Astrocyte of the cerebellum (primary cell): ENCODE results near the gene RELB.

Experiments
- DNase-seq: peaks from one replicate; pipeline ENCODE4 v3.0.0-alpha.2; 2011; ENCODE audit warnings: low read depth
- H3K4me3 ChIP-seq: 2 replicates; pipeline ENCODE4 v1.5.1; 2011; ENCODE audit warnings: mild to moderate bottlenecking, low read depth, low read length, moderate library complexity
- CTCF ChIP-seq: IDR thresholded peaks from 2 replicates; pipeline ENCODE4 v1.5.1; 2012; ENCODE audit warnings: low read length, low read depth, moderate library complexity, mild to moderate bottlenecking; ENCODE audit errors: missing control alignments
- in situ Hi-C: cut with HindIII; loops from 2 replicates; pipeline ENCODE4 v1.10.0; 2017; ENCODE audit warnings: low sequenced_read_pairs

Gene RELB

DNA sequence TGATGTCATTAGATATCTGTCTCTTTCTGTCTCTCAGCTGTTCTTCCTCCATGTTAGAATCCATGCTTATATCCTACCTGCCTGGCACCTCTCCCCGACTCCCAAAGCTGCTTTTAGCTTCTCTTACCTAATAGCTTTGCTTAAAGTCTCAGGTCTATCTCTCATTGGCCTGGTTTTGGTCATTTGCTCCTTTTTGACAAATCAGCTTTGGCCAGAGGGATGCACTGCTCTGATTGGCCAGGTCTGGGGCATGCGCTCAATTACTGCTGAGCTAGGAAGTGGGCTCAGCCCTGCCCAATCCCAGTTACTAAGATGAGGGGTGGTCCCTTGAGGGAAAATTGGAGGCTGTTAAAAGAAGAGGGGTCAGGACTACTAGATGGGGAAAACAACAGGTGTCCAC, 26.1 kb downstream of the RELB start:
- H3K4me3 ChIP-seq = no peak overlapping the region
- no peak for DNase-seq
- in situ Hi-C loops = no loop called here
- TF ChIP-seq CTCF = no peak

- no peak overlapping the region for H3K4me3 ChIP-seq
- TF ChIP-seq CTCF = no peak
- in situ Hi-C loops = no loop called here
- no peak for DNase-seq
Measured at GRCh38 chr19:45030825-45031224, 29.6 kb downstream of the RELB start.

- in situ Hi-C loops = no loop called here
- no peak for DNase-seq
- no peak overlapping the region for H3K4me3 ChIP-seq
- TF ChIP-seq CTCF = no peak
Measured at GRCh38 chr19:45032421-45032820, 31.2 kb downstream of the RELB start.

GRCh38 chr19:45035755-45036154, 34.5 kb downstream of the RELB start:
- in situ Hi-C loops = no loop called here
- no peak for DNase-seq
- no peak for TF ChIP-seq CTCF
- H3K4me3 ChIP-seq = no peak overlapping the region

DNA sequence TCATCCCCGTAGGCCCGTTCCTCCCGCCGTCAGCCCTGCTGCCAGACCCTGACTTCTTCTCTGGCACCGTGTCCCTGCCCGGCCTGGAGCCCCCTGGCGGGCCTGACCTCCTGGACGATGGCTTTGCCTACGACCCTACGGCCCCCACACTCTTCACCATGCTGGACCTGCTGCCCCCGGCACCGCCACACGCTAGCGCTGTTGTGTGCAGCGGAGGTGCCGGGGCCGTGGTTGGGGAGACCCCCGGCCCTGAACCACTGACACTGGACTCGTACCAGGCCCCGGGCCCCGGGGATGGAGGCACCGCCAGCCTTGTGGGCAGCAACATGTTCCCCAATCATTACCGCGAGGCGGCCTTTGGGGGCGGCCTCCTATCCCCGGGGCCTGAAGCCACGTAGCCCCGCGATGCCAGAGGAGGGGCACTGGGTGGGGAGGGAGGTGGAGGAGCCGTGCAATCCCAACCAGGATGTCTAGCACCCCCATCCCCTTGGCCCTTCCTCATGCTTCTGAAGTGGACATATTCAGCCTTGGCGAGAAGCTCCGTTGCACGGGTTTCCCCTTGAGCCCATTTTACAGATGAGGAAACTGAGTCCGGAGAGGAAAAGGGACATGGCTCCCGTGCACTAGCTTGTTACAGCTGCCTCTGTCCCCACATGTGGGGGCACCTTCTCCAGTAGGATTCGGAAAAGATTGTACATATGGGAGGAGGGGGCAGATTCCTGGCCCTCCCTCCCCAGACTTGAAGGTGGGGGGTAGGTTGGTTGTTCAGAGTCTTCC, 36.3 kb downstream of the RELB start:
- no peak overlapping the region for H3K4me3 ChIP-seq
- no peak for TF ChIP-seq CTCF
- in situ Hi-C loops = no loop called here
- DNase-seq = no peak

DNA sequence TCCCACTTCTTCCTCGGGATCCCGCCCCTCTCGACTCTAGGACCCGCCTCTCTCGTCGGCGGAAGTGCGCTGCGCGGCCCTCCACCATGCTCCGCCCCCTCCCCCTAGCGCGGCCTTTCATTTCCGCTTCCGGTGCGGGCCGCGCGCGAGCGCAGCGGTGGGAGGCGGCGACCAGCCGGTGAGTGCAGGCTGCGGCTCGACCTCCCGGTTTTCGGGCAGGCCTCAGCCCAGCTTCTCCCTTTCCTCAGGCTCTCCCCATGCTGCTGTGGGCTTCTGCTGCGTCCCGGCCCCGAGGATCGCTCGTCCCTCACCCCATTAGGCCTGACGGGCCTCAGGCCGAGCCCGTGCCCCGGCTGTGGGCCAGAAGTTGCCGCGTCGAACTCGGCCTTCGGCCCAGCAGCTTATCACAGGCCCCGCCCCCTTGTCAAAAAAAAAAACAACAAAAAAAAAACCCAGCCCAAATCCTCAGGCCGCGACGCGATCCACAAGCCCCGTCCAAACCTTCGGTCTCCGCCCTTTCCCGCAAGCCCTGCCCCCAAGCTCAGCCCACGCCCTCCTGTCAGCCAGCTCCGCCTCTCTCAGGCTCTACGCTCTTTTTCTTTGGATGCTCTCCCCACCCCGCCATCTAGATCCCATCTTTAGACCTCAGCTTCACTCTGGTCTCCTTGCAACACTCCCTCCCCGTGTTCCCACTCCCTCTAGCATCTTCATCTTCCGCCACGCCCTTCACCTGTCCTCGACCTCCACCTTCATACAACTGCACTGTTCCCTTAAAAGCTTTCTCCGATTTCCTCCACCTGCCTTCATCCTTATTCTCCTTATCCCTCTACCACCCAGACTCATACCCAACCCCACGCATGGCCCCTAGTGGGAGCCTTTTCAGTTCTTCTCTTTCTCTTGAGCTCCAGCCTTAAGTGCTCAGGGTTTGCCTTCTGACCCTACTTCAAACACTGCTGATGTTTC, 37.9 kb downstream of the RELB start, which contains the start of gene CLASRP:
Gene CLASRP, plus strand, starts transcription at position 115 of the 963 bp plus-strand sequence. CDS start 1,168 bp downstream, outside the sequence.
- in situ Hi-C loops = no loop called here
- no peak for TF ChIP-seq CTCF
- DNase-seq = peak; percentile 63
- H3K4me3 ChIP-seq = peak within 1 kb of the TSS; percentile 80
